Calu3 (cell line): Measurements from ENCODE around the gene TSHB. TPM values are rescaled to one million over a fixed set of nuclear protein-coding genes. Genes with fewer than 3 reads are reported as not detected.

Experiments
- BruUV-seq: library from RNA; stranded (reverse); fragments of 400-500 nt; replicated peaks from 2 replicates; lab custom pipeline; 2021; lab: Mats Ljungman, UMichigan
- CTCF ChIA-PET: fragments of 300-600 bp; sonication (Branson Sonifier 250); formaldehyde crosslinking; loops from one replicate; lab custom pipeline; 2022; ENCODE audit warnings: antibody characterized with exemption; lab: Charles Lee
- DNase-seq: peaks from one replicate; pipeline ENCODE4 v3.0.0; 2022
- H3K27ac Mint-ChIP-seq: one replicate; pipeline ENCODE4 v1.8.0; 2022; ENCODE audit warnings: mixed read lengths; ENCODE audit not compliant: unreplicated experiment
- H3K27me3 Mint-ChIP-seq: one replicate; pipeline ENCODE4 v1.8.0; 2022; ENCODE audit warnings: mixed read lengths; ENCODE audit not compliant: unreplicated experiment
- H3K36me3 Mint-ChIP-seq: one replicate; pipeline ENCODE4 v1.8.0; 2022; ENCODE audit warnings: mild to moderate bottlenecking, moderate library complexity, mixed read lengths; ENCODE audit not compliant: insufficient read depth, unreplicated experiment
- H3K4me1 Mint-ChIP-seq: one replicate; pipeline ENCODE4 v1.8.0; 2022; ENCODE audit warnings: mild to moderate bottlenecking, low read depth, mixed read lengths; ENCODE audit not compliant: unreplicated experiment
- H3K4me3 Mint-ChIP-seq: one replicate; pipeline ENCODE4 v1.8.0; 2022; ENCODE audit warnings: mild to moderate bottlenecking, low read depth, moderate library complexity, mixed read lengths; ENCODE audit not compliant: unreplicated experiment
- H3K9me3 Mint-ChIP-seq: one replicate; pipeline ENCODE4 v1.8.0; 2022; ENCODE audit warnings: low read depth, mixed read lengths; ENCODE audit not compliant: unreplicated experiment
- CTCF ChIP-seq: fragments of 200-600 bp; IDR thresholded peaks from one replicate; pipeline ENCODE4 v1.8.0; 2022; ENCODE audit warnings: antibody characterized with exemption; ENCODE audit not compliant: unreplicated experiment
- intact Hi-C: fragments of 100-400 bp; cut with micrococcal nuclease; formaldehyde crosslinking; loops from one replicate; pipeline ENCODE4 v1.10.0; 2022; ENCODE audit not compliant: unreplicated experiment
- total RNA-seq: library from RNA; stranded (reverse); gene quantifications from 2 replicates; pipeline ENCODE4 v1.2.3, GENCODE V29; 2022

The TSHB gene
- total RNA-seq, 1 experiment from 2014 or later, result not detected

GRCh38 chr1:115068826-115069585, 39.4 kb downstream of the TSHB start:
- no peak overlapping the region for H3K27ac Mint-ChIP-seq
- H3K4me3 Mint-ChIP-seq, result no peak overlapping the region
- no peaks in the 10 kb centered on the region for H3K27me3 Mint-ChIP-seq
- no TSS peak for BruUV-seq
- CTCF ChIA-PET, result no interaction called here
- peaks cover 29% of the 10 kb centered on the region for H3K4me1 Mint-ChIP-seq
- peaks cover 3% of the 10 kb centered on the region for H3K9me3 Mint-ChIP-seq
- peak; percentile 20 for DNase-seq
- no peaks in the 10 kb centered on the region for H3K36me3 Mint-ChIP-seq
- intact Hi-C loops, result no loop called here
- no peak for TF ChIP-seq CTCF

- Mint-ChIP-seq H3K9me3 (peaks cover 3% of the 10 kb centered on the region), H3K27ac (peak overlapping the region; percentile 18), H3K36me3 (no peaks in the 10 kb centered on the region), H3K4me1 (peaks cover 29% of the 10 kb centered on the region), H3K4me3 (no peak overlapping the region), H3K27me3 (no peaks in the 10 kb centered on the region)
- DNase-seq, result no peak
- CTCF ChIA-PET, result no interaction called here
- intact Hi-C loops, result no loop called here
- no TSS peak for BruUV-seq
- TF ChIP-seq CTCF, result no peak
Observed at GRCh38 chr1:115069659-115070308, 40.2 kb downstream of the TSHB start.

GRCh38 chr1:115071012-115071664, 41.5 kb downstream of the TSHB start:
- Mint-ChIP-seq H3K9me3 (no peaks in the 10 kb centered on the region), H3K27ac (no peak overlapping the region), H3K36me3 (no peaks in the 10 kb centered on the region), H3K4me3 (no peak overlapping the region), H3K4me1 (peaks cover 29% of the 10 kb centered on the region), H3K27me3 (no peaks in the 10 kb centered on the region)
- intact Hi-C loops, result no loop called here
- TF ChIP-seq CTCF, result no peak
- CTCF ChIA-PET, result interaction anchor here (0.6 kb wide), 1 partner anchor 177 kb away, joined by 5 read pairs; no protein-coding TSS in a partner anchor
- no TSS peak for BruUV-seq
- DNase-seq, result no peak

- TF ChIP-seq CTCF, result no peak
- Mint-ChIP-seq H3K4me3 (no peak overlapping the region), H3K27ac (no peak overlapping the region), H3K36me3 (no peaks in the 10 kb centered on the region), H3K4me1 (peaks cover 26% of the 10 kb centered on the region), H3K9me3 (no peaks in the 10 kb centered on the region), H3K27me3 (no peaks in the 10 kb centered on the region)
- BruUV-seq, result no TSS peak
- DNase-seq, result no peak
- intact Hi-C loops, result no loop called here
- CTCF ChIA-PET, result no interaction called here
Observed at GRCh38 chr1:115073298-115074087, 43.9 kb downstream of the TSHB start.
